Osteoblast (primary cell): ENCODE results near the gene PRKRA. TPM values are rescaled to one million over a fixed set of nuclear protein-coding genes. Genes with fewer than 3 reads are reported as not detected.
A peak's percentile ranks its signal among the peaks of the same experiment; 100 is the strongest.

Experiments used
- DNase-seq: peaks from one replicate; pipeline ENCODE4 v3.0.0; 2011; ENCODE audit warnings: low spot score, mixed read lengths; ENCODE audit not compliant: insufficient read length; ENCODE audit errors: missing footprints
- H2AFZ ChIP-seq: 2 replicates; pipeline ENCODE4 v1.6.0; 2011; ENCODE audit warnings: mild to moderate bottlenecking, low read length
- H3K27ac ChIP-seq: 2 replicates; pipeline ENCODE4 v1.5.1; 2011; ENCODE audit warnings: mild to moderate bottlenecking, low read depth, low read length, moderate library complexity
- H3K27me3 ChIP-seq: 2 replicates; pipeline ENCODE4 v1.6.0; 2012; ENCODE audit warnings: mild to moderate bottlenecking, control low read depth, inconsistent platforms, low read length, moderate library complexity; ENCODE audit not compliant: insufficient read depth
- H3K36me3 ChIP-seq: 2 replicates; pipeline ENCODE4 v1.5.1; 2011; ENCODE audit warnings: mild to moderate bottlenecking, low read length, control low read depth, moderate library complexity; ENCODE audit not compliant: insufficient read depth
- H3K4me1 ChIP-seq: 2 replicates; pipeline ENCODE4 v1.5.1; 2011; ENCODE audit warnings: mild to moderate bottlenecking, low read length, control low read depth, moderate library complexity; ENCODE audit not compliant: insufficient read depth
- H3K4me2 ChIP-seq: 2 replicates; pipeline ENCODE4 v1.6.0; 2011; ENCODE audit warnings: mild to moderate bottlenecking, low read length; ENCODE audit not compliant: insufficient read depth
- H3K4me3 ChIP-seq: fragments of 200-600 bp; sonication (generic); 3 replicates; pipeline ENCODE4 v1.5.1; 2012; ENCODE audit warnings: mild to moderate bottlenecking, low read length, inconsistent platforms; ENCODE audit not compliant: insufficient read depth
- H3K79me2 ChIP-seq: 2 replicates; pipeline ENCODE4 v1.6.0; 2012; ENCODE audit warnings: mild to moderate bottlenecking, low read length, control low read depth, inconsistent platforms; ENCODE audit not compliant: insufficient read depth
- H3K9me3 ChIP-seq: 2 replicates; pipeline ENCODE4 v1.5.1; 2011; ENCODE audit warnings: low read depth, low read length, control low read depth
- H4K20me1 ChIP-seq: 2 replicates; pipeline ENCODE4 v1.6.0; 2012; ENCODE audit warnings: mild to moderate bottlenecking, low read length, control low read depth; ENCODE audit not compliant: insufficient read depth
- total RNA-seq: library from RNA; depleted of rRNA; stranded (reverse); fragments of >200 nt; gene quantifications from 2 replicates; pipeline ENCODE4 v1.2.3, GENCODE V29; 2012
- TF ChIP-seq, protein P1 (sequence below): IDR thresholded peaks from 2 replicates; pipeline ENCODE4 v1.5.1; 2011; ENCODE audit warnings: mild to moderate bottlenecking, low read depth, low read length, moderate library complexity; ENCODE audit errors: extremely low read depth

Gene PRKRA
- total RNA-seq, 1 donor: 56.1 TPM

DNA sequence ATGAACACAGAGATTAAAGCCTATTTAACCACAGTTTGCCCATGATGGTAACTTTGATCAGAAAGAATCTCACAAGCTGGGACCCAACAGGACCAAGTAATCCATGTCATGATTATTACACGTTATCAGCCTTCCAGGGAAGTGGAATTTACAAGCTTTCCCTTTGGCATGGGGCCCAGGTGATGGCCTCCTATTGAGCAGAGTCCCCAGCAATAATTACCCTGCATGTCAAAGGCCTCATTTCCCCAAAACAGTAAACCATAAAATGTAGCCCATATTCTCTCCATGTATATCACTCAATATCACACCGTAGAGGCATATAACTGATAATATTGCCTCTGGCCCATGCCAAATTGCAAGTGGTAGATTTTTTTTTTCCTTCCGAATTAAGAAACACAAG, 38.9 kb downstream of the PRKRA start:
- Histone ChIP-seq H3K4me3 (no peak overlapping the region), H3K36me3 (no peaks in the 10 kb centered on the region), H3K79me2 (no peaks in the 10 kb centered on the region), H3K9me3 (no peaks in the 10 kb centered on the region), H3K4me2 (no peak overlapping the region), H3K27ac (no peak overlapping the region), H4K20me1 (no peaks in the 10 kb centered on the region), H3K27me3 (no peaks in the 10 kb centered on the region), H2AFZ (no peak overlapping the region), H3K4me1 (peaks cover 11% of the 10 kb centered on the region)
- TF ChIP-seq, protein P1, sequence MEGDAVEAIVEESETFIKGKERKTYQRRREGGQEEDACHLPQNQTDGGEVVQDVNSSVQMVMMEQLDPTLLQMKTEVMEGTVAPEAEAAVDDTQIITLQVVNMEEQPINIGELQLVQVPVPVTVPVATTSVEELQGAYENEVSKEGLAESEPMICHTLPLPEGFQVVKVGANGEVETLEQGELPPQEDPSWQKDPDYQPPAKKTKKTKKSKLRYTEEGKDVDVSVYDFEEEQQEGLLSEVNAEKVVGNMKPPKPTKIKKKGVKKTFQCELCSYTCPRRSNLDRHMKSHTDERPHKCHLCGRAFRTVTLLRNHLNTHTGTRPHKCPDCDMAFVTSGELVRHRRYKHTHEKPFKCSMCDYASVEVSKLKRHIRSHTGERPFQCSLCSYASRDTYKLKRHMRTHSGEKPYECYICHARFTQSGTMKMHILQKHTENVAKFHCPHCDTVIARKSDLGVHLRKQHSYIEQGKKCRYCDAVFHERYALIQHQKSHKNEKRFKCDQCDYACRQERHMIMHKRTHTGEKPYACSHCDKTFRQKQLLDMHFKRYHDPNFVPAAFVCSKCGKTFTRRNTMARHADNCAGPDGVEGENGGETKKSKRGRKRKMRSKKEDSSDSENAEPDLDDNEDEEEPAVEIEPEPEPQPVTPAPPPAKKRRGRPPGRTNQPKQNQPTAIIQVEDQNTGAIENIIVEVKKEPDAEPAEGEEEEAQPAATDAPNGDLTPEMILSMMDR: no peak
- no peak for DNase-seq

DNA sequence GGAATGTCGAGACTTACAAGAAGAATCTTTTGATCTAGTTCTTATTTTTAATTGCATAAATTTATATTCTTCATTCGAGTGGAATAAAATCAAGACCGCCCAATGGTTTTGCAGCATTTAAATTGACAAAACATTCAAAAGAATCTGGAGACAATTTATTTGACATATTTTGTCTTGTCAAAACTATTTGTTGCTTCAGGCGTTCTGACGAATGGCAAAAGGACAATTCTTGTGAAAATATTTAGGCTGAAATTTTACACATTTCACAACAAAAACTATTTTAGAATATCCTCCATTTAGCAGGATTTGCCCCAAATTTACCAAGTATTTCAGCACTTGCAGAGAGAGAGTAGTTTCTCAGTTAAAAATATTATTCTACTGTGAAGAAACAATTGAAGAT, 41.7 kb downstream of the PRKRA start:
- no peaks in the 10 kb centered on the region for H3K36me3 ChIP-seq
- H3K4me2 ChIP-seq: no peak overlapping the region
- no peaks in the 10 kb centered on the region for H4K20me1 ChIP-seq
- no peak overlapping the region for H3K4me3 ChIP-seq
- DNase-seq: no peak
- no peak overlapping the region for H3K27ac ChIP-seq
- no peaks in the 10 kb centered on the region for H3K9me3 ChIP-seq
- no peaks in the 10 kb centered on the region for H3K79me2 ChIP-seq
- no peak overlapping the region for H2AFZ ChIP-seq
- no peaks in the 10 kb centered on the region for H3K27me3 ChIP-seq
- peaks cover 7% of the 10 kb centered on the region for H3K4me1 ChIP-seq
- TF ChIP-seq, protein P1: no peak

DNA sequence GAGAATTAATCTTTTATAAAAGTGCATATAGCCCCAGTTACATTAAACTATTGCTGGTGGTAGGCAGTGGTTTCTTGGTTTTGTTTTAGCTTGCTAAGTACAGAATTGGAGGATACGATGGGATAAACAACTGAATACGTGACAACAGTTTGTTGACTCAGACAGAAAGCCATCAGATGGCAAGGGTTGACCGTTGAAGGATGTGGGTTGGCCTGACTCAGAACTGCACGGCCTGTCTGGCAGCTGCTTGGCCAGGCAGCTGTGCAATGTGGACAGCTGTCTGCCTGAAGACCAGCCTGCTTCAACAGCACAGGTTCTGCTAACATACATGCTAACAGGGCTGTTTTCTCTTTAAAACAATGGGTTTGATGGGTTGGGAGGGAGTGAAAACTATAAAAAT, 46.6 kb downstream of the PRKRA start:
- peak overlapping the region; percentile 5 for H3K4me2 ChIP-seq
- no peak overlapping the region for H3K4me3 ChIP-seq
- peaks cover 11% of the 10 kb centered on the region for H3K4me1 ChIP-seq
- peak; percentile 86 for DNase-seq
- no peak overlapping the region for H3K27ac ChIP-seq
- no peaks in the 10 kb centered on the region for H3K79me2 ChIP-seq
- no peaks in the 10 kb centered on the region for H3K36me3 ChIP-seq
- H4K20me1 ChIP-seq: no peaks in the 10 kb centered on the region
- no peak overlapping the region for H2AFZ ChIP-seq
- TF ChIP-seq, protein P1: no peak
- H3K9me3 ChIP-seq: no peaks in the 10 kb centered on the region
- no peaks in the 10 kb centered on the region for H3K27me3 ChIP-seq

DNA sequence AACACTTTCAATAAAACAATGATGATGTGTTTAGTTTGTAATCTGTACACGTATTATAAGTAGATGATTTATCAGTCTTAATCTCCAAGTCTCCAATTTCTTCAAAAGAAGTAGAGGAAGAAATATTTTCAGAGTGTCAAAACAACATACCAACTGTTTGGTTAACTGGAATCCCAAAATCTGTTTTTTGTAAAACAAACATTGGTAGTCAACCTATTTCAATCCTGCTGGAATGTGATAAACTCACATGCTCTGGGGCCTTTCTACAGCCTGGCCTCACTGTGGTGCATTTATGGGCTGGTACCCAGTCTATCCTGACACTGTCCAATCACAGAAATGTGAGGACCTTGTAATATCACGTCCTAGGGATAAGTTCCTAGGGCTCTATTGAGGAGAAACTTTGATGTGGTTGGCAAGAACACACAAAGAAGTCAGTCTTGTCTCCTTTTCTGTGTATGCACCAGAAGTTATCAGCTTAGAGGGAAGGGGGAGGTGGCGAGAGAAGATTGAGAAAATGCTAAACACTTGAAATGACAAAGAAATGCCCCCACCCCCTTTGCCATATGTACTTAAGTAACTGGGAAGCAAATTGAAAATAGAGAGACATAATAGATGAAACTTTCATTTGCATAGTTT, 47.2 kb downstream of the PRKRA start:
- no peak for DNase-seq
- Histone ChIP-seq H4K20me1 (no peaks in the 10 kb centered on the region), H3K36me3 (no peaks in the 10 kb centered on the region), H3K79me2 (no peaks in the 10 kb centered on the region), H3K9me3 (no peaks in the 10 kb centered on the region), H3K27ac (no peak overlapping the region), H3K4me2 (peak overlapping the region; percentile 5), H2AFZ (no peak overlapping the region), H3K4me3 (no peak overlapping the region), H3K4me1 (peaks cover 11% of the 10 kb centered on the region), H3K27me3 (no peaks in the 10 kb centered on the region)
- TF ChIP-seq, protein P1: no peak
